OCI-LY7 (cell line): ENCODE results near the gene IQSEC1.

ENCODE experiments used
- EZH2phosphoT487 ChIP-seq: fragments of 200-600 bp; sonication (generic); IDR thresholded peaks from 2 replicates; pipeline ENCODE4 v1.6.1; 2018; ENCODE audit warnings: low read depth, borderline replicate concordance, mild to moderate bottlenecking, mixed run types, antibody characterized with exemption, low read length, moderate library complexity, mixed read lengths
- TF ChIP-seq, protein P1 (sequence below): fragments of 200-600 bp; sonication (generic); conservative IDR thresholded peaks from 2 replicates; pipeline ENCODE4 v1.5.1; 2014; ENCODE audit warnings: mild to moderate bottlenecking, antibody characterized with exemption, low read length, moderate library complexity, mixed read lengths

DNA sequence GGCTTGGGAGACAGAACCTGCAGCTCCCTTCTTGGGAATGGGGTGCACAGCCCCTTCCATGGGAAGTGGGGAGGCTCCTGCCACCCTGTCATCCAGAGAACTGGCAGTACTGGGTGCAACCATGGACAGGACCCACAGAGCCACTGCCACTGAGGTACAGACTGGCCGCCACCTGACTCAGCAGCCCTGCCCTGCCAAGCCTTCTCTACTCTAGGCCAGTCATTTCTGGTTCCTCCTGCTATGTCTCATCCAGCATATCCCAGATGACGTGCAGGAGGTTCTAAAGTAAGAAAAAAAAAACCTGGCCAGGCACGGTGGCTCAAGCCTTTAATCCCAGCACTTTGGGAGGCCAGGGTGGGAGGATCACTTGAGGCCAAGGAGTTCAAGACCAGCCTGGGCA is 155.0 kb downstream of the IQSEC1 start:
- TF ChIP-seq, protein P1, sequence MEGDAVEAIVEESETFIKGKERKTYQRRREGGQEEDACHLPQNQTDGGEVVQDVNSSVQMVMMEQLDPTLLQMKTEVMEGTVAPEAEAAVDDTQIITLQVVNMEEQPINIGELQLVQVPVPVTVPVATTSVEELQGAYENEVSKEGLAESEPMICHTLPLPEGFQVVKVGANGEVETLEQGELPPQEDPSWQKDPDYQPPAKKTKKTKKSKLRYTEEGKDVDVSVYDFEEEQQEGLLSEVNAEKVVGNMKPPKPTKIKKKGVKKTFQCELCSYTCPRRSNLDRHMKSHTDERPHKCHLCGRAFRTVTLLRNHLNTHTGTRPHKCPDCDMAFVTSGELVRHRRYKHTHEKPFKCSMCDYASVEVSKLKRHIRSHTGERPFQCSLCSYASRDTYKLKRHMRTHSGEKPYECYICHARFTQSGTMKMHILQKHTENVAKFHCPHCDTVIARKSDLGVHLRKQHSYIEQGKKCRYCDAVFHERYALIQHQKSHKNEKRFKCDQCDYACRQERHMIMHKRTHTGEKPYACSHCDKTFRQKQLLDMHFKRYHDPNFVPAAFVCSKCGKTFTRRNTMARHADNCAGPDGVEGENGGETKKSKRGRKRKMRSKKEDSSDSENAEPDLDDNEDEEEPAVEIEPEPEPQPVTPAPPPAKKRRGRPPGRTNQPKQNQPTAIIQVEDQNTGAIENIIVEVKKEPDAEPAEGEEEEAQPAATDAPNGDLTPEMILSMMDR: no peak
- TF ChIP-seq EZH2phosphoT487: no peak
